ENCODE results near the gene SECISBP2L. TPM values are rescaled to one million over a fixed set of nuclear protein-coding genes. Genes with fewer than 3 reads are reported as not detected.
A peak's percentile ranks its signal among the peaks of the same experiment; 100 is the strongest.

The SECISBP2L gene
- total and polyA plus RNA-seq, 7 donors: 4.5 to 31.9 (median 22.0) TPM

DNA sequence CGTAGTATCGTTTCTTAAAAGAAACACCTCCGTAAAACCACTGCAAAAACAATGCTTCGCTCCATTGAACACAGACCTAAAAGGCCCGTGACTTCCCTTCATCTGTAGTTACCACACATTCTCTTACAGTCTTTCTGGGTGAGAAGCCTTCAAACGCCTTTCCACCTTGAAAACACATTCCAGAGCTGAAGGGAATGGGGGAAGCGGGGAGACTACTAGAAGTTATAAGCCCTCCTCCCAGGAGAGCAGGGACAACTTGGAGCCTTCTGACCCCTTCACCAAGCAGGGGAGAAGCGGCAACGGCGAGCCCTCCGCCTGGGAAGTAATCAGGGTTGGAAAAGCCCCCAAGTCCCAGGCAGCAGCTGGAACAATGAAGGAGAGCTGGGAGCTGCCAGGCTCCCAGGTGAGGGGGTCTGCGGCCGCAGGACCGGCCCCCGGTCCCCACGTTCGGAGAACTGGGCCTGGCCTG is 461 bp downstream of the SECISBP2L start:
- intact Hi-C loops (cut with DNase I): loop anchor here in 1 of 2 donors (5.0 kb wide), 1 partner anchor 577 kb away; the partner anchor contains the start of genes DTWD1 and FAM227B

GRCh38 chr15:49044766-49045606 is 1.3 kb downstream of the SECISBP2L start:
- Histone ChIP-seq H3K4me3 (peak overlapping the region; percentile 95), H3K4me1 (peaks cover 17% of the 10 kb centered on the region), H3K36me3 (ENCODE audit: insufficient read depth in 1 of 2, low read depth in 1 of 2) (no peaks in the 10 kb centered on the region), H3K27ac (no peak overlapping the region), H3K9me3 (no peaks in the 10 kb centered on the region), H3K27me3 (ENCODE audit: insufficient read depth in 3 of 3, low read length in 2 of 3) (no peaks in the 10 kb centered on the region)
- intact Hi-C loops (cut with DNase I): loop anchor here in 1 of 2 donors (5.0 kb wide), 1 partner anchor 577 kb away; the partner anchor contains the start of genes DTWD1 and FAM227B
- WGBS, 3 donors: 7 to 13% (median 8%) methylated on average over 8 of the region's 8 CpGs
- DNase-seq: no peak
- TF ChIP-seq CTCF (IDR thresholded peaks at IDR 0.05): no peak
- ATAC-seq: no peak

More for the DNA sequence above, 461 bp downstream of the SECISBP2L start:
- WGBS, 3 donors: 0 to 1% (median 0%) methylated on average over 17 of the region's 17 CpGs
- DNase-seq (no peak), ATAC-seq (peak; percentile 33 to 60 (median 42))
- Histone ChIP-seq H3K4me1 (peaks cover 17% of the 10 kb centered on the region), H3K4me3 (peak overlapping the region; percentile 95), H3K27ac (peak overlapping the region; percentile 79), H3K36me3 (ENCODE audit: insufficient read depth in 1 of 2, low read depth in 1 of 2) (no peaks in the 10 kb centered on the region), H3K9me3 (no peaks in the 10 kb centered on the region), H3K27me3 (ENCODE audit: insufficient read depth in 3 of 3, low read length in 2 of 3) (no peaks in the 10 kb centered on the region)
- no peak for TF ChIP-seq CTCF (IDR thresholded peaks at IDR 0.05)

DNA sequence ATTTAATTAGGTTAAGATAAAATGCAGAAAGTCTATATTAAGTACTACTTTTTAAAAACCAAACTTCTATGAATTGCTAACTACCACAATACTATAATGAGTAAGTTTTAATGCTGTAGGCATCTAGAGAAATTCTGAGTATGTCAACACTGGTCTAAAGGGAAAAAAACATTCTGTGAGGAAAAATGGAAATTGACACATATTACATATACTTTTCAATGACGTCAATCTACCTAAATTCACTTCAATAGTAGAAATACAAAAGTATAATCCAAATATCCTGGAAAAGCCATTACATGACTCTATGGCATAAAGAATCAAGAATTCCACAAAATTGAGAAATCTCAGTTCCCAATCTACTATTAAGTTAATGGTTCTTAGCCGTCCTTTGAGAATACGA is 2.2 kb downstream of the SECISBP2L start:
- intact Hi-C loops (cut with DNase I): no loop called here

DNA sequence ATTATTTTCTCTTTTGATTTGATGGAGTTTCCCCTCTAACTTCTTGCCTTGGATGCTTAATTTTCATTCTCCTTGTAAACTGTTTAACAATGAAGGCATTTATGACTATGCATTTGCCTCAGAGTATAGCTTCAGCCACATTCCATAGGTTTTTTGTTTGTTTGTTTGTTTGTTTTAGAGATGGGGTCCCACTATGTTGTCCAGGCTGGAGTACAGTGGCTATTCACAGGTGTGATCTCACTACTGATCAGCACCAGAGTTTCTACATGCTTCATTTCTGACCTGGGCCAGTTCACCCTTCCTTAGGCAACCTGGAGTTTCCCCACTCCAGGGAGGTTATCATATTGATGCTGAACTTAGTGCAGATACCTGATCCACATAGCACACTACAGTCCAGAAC is 4.1 kb downstream of the SECISBP2L start:
- no peaks in the 10 kb centered on the region for H3K9me3 ChIP-seq
- H3K4me3 ChIP-seq: no peak overlapping the region
- ATAC-seq: no peak
- H3K4me1 ChIP-seq: peaks cover 35% of the 10 kb centered on the region
- no peaks in the 10 kb centered on the region for H3K27me3 ChIP-seq (ENCODE audit: insufficient read depth in 3 of 3, low read length in 2 of 3)
- TF ChIP-seq CTCF (IDR thresholded peaks at IDR 0.05): no peak
- intact Hi-C loops (cut with DNase I): no loop called here
- DNase-seq: no peak
- no peaks in the 10 kb centered on the region for H3K36me3 ChIP-seq (ENCODE audit: insufficient read depth in 1 of 2, low read depth in 1 of 2)
- no peak overlapping the region for H3K27ac ChIP-seq

More for the DNA sequence above, 2.2 kb downstream of the SECISBP2L start:
- no peak for DNase-seq
- H3K27me3 ChIP-seq (ENCODE audit: insufficient read depth in 3 of 3, low read length in 2 of 3): no peaks in the 10 kb centered on the region
- WGBS, 3 donors: 62 to 75% (median 69%) methylated on average over 3 of the region's 3 CpGs
- no peaks in the 10 kb centered on the region for H3K9me3 ChIP-seq
- H3K4me1 ChIP-seq: peaks cover 17% of the 10 kb centered on the region
- no peaks in the 10 kb centered on the region for H3K36me3 ChIP-seq (ENCODE audit: insufficient read depth in 1 of 2, low read depth in 1 of 2)
- H3K4me3 ChIP-seq: peak overlapping the region; percentile 95
- no peak overlapping the region for H3K27ac ChIP-seq
- ATAC-seq: no peak
- TF ChIP-seq CTCF (IDR thresholded peaks at IDR 0.05): no peak

Measured in psoas muscle (tissue), 8 donors.